GM10266 (cell line): ENCODE results near the gene PHF12.

Experiments
- DNase-seq: peaks from one replicate; pipeline ENCODE4 v3.0.0; 2012; ENCODE audit errors: extremely low spot score
- CTCF ChIP-seq: IDR thresholded peaks from 2 replicates; pipeline ENCODE4 v1.5.1; 2012; ENCODE audit warnings: mild to moderate bottlenecking, low read depth; ENCODE audit not compliant: control insufficient read depth, insufficient read depth; ENCODE audit errors: missing control alignments

The PHF12 gene

GRCh38 chr17:28974451-28974850 lies 23.1 kb upstream of the PHF12 start:
- DNase-seq = no peak
- TF ChIP-seq CTCF = no peak

GRCh38 chr17:28973425-28973824 lies 22.1 kb upstream of the PHF12 start:
- no peak for DNase-seq
- TF ChIP-seq CTCF = no peak

- TF ChIP-seq CTCF = no peak
- no peak for DNase-seq
These were observed 21.1 kb upstream of the PHF12 start for GRCh38 chr17:28972437-28972836.

- DNase-seq = no peak
- TF ChIP-seq CTCF = no peak
These were observed 19.6 kb upstream of the PHF12 start for GRCh38 chr17:28970879-28971278.

GRCh38 chr17:28969706-28970393 lies 18.5 kb upstream of the PHF12 start:
- no peak for TF ChIP-seq CTCF
- no peak for DNase-seq

- no peak for DNase-seq
- no peak for TF ChIP-seq CTCF
These were observed 17.6 kb upstream of the PHF12 start for GRCh38 chr17:28968914-28969295.

GRCh38 chr17:28968231-28968913 lies 17.1 kb upstream of the PHF12 start:
- no peak for TF ChIP-seq CTCF
- no peak for DNase-seq
